SK-N-SH (cell line): ENCODE results near the gene MFSD12. TPM values are rescaled to one million over a fixed set of nuclear protein-coding genes. Genes with fewer than 3 reads are reported as not detected.

Source experiments
- CTCF ChIA-PET: fragments of 300-600, 350-600 bp; formaldehyde crosslinking; extraction: SDS; loops from one replicate; lab custom pipeline; 2021; lab: Yijun Ruan, JAX
- POLR2A ChIA-PET: fragments of 350-600 bp; sonication (Branson Sonifier 250); formaldehyde crosslinking; extraction: SDS; loops from one replicate; lab custom pipeline; 2020; ENCODE audit warnings: antibody characterized with exemption, inconsistent platforms; lab: Yijun Ruan, JAX
- DNase-seq: peaks from one replicate; pipeline ENCODE4 v3.0.0; 2012
- H2AFZ ChIP-seq: fragments of 200-600 bp; sonication (generic); 2 replicates; pipeline ENCODE4 v1.8.1; 2016; ENCODE audit warnings: antibody characterized with exemption, mild to moderate bottlenecking, low read depth
- H3F3A ChIP-seq: fragments of 200-600 bp; sonication (generic); replicated peaks from 2 replicates; pipeline ENCODE3; 2016; ENCODE audit warnings: antibody characterized with exemption, mild to moderate bottlenecking; ENCODE audit not compliant: insufficient read depth
- H3K27ac ChIP-seq, 2 experiments: fragments of 200-500 bp in 1 of 2; fragments of 200-600 bp in 1 of 2; sonication (Bioruptor generic) in 1 of 2; sonication (generic), shearing (Covaris generic) in 1 of 2; 2 replicates each; pipeline versions ENCODE4 v1.5.1 to v1.6.1; 2014 to 2016; ENCODE audit warnings: low read depth in 2 of 2, inconsistent platforms in 1 of 2, low read length in 1 of 2, mild to moderate bottlenecking in 1 of 2, mixed read lengths in 1 of 2
- H3K27me3 ChIP-seq: fragments of 200-600 bp; sonication (generic), shearing (Covaris generic); 2 replicates; pipeline ENCODE4 v1.6.1; 2016; ENCODE audit warnings: mixed run types; ENCODE audit not compliant: insufficient read depth
- H3K36me3 ChIP-seq, 2 experiments: fragments of 200-500 bp in 1 of 2; fragments of 200-600 bp in 1 of 2; sonication (Bioruptor generic) in 1 of 2; sonication (generic) in 1 of 2; replicated peaks in 1 of 2; 2 replicates each; pipeline versions ENCODE3 to v1.5.1; 2014 to 2016; ENCODE audit warnings: low read length in 1 of 2, mild to moderate bottlenecking in 1 of 2; ENCODE audit not compliant: insufficient read depth in 2 of 2, control insufficient read depth in 1 of 2
- H3K4me1 ChIP-seq, 2 experiments: fragments of 200-500 bp in 1 of 2; fragments of 200-600 bp in 1 of 2; sonication (Bioruptor generic) in 1 of 2; sonication (generic), shearing (Covaris generic) in 1 of 2; 2 replicates each; pipeline versions ENCODE4 v1.5.1 to v1.6.1; 2014 to 2016; ENCODE audit warnings: low read depth in 1 of 2, low read length in 1 of 2, mixed run types in 1 of 2; ENCODE audit not compliant: insufficient read depth in 2 of 2, control insufficient read depth in 1 of 2
- H3K4me2 ChIP-seq: fragments of 200-600 bp; sonication (generic), shearing (Covaris generic); 2 replicates; pipeline ENCODE4 v1.6.1; 2017; ENCODE audit warnings: mixed run types
- H3K4me3 ChIP-seq, 2 experiments: fragments of 200-500 bp in 1 of 2; fragments of 200-600 bp in 1 of 2; sonication (Bioruptor generic) in 1 of 2; sonication (generic), shearing (Covaris generic) in 1 of 2; 2 replicates each; pipeline versions ENCODE4 v1.5.1 to v1.8.1; 2014 to 2016; ENCODE audit warnings: low read depth in 2 of 2, inconsistent platforms in 1 of 2, low read length in 1 of 2, mild to moderate bottlenecking in 1 of 2, mixed read lengths in 1 of 2, moderate library complexity in 1 of 2
- H3K79me2 ChIP-seq: fragments of 200-600 bp; sonication (generic); 2 replicates; pipeline ENCODE4 v1.8.1; 2017; ENCODE audit warnings: mild to moderate bottlenecking; ENCODE audit not compliant: insufficient read depth
- H3K9ac ChIP-seq: fragments of 200-600 bp; sonication (generic); 2 replicates; pipeline ENCODE4 v1.6.1; 2017; ENCODE audit warnings: mixed run types
- H3K9me2 ChIP-seq: fragments of 200-600 bp; sonication (generic); 2 replicates; pipeline ENCODE4 v1.6.1; 2017; ENCODE audit warnings: mixed run types
- H3K9me3 ChIP-seq: fragments of 200-600 bp; sonication (generic); 2 replicates; pipeline ENCODE4 v1.6.1; 2017; ENCODE audit warnings: mixed run types, mild to moderate bottlenecking, moderate library complexity
- H4K20me1 ChIP-seq: fragments of 200-600 bp; sonication (generic); 2 replicates; pipeline ENCODE4 v1.6.1; 2017; ENCODE audit warnings: mild to moderate bottlenecking, mixed run types; ENCODE audit not compliant: insufficient read depth
- CHD2 ChIP-seq: fragments of 150-350 bp; IDR thresholded peaks from 2 replicates; pipeline ENCODE4 v1.6.1; 2018; ENCODE audit warnings: low read length; ENCODE audit not compliant: partially characterized antibody
- CTCF ChIP-seq: fragments of 200-600 bp; sonication (generic); IDR thresholded peaks from 2 replicates; pipeline ENCODE4 v1.6.1; 2017; ENCODE audit warnings: antibody characterized with exemption, mild to moderate bottlenecking, moderate library complexity
- ELF1 ChIP-seq: IDR thresholded peaks from 2 replicates; pipeline ENCODE4 v1.4.0; 2012
- EP300 ChIP-seq, 2 experiments: IDR thresholded peaks; 2 replicates each; pipeline versions ENCODE4 v1.4.0 to v1.6.1; 2012; ENCODE audit warnings: borderline replicate concordance in 1 of 2, low read depth in 1 of 2, low read length in 1 of 2
- EZH2phosphoT487 ChIP-seq: fragments of 200-600 bp; sonication (generic); IDR thresholded peaks from 2 replicates; pipeline ENCODE4 v1.6.1; 2017; ENCODE audit warnings: low read depth, mixed run types, mild to moderate bottlenecking, antibody characterized with exemption, moderate library complexity, borderline replicate concordance
- FOSL2 ChIP-seq: IDR thresholded peaks from 2 replicates; pipeline ENCODE4 v1.4.0; 2012; ENCODE audit warnings: low read depth, mild to moderate bottlenecking, moderate library complexity, borderline replicate concordance
- FOXJ3 ChIP-seq: sonication (generic); formaldehyde crosslinking; IDR thresholded peaks from 2 replicates; pipeline ENCODE4 v1.5.1; 2020; ENCODE audit warnings: mild to moderate bottlenecking, missing genetic modification reagents
- FOXM1 ChIP-seq: IDR thresholded peaks from 2 replicates; pipeline ENCODE4 v1.4.0; 2012; ENCODE audit warnings: low read depth, mild to moderate bottlenecking
- IRF3 ChIP-seq: fragments of 150-350 bp; IDR thresholded peaks from 2 replicates; pipeline ENCODE4 v1.6.1; 2016; ENCODE audit warnings: mild to moderate bottlenecking, low read depth, low read length
- JUND ChIP-seq: IDR thresholded peaks from 2 replicates; pipeline ENCODE4 v1.4.0; 2012
- MAX ChIP-seq: IDR thresholded peaks from 2 replicates; pipeline ENCODE4 v1.4.0; 2012; ENCODE audit warnings: low read depth
- MXI1 ChIP-seq: IDR thresholded peaks from 2 replicates; pipeline ENCODE4 v1.6.1; 2012; ENCODE audit warnings: mild to moderate bottlenecking, low read depth, low read length, improper control_type of control experiment
- POLR2AphosphoS5 ChIP-seq: IDR thresholded peaks from 2 replicates; pipeline ENCODE4 v1.6.1; 2012; ENCODE audit warnings: low read depth, low read length
- REST ChIP-seq: IDR thresholded peaks from 2 replicates; pipeline ENCODE4 v1.6.1; 2012; ENCODE audit warnings: mild to moderate bottlenecking, low read depth, low read length, moderate library complexity
- SIN3A ChIP-seq: IDR thresholded peaks from 2 replicates; pipeline ENCODE4 v1.6.1; 2012; ENCODE audit warnings: low read depth, mild to moderate bottlenecking, low read length, moderate library complexity, borderline replicate concordance
- SMC3 ChIP-seq: IDR thresholded peaks from 2 replicates; pipeline ENCODE4 v1.6.1; 2012; ENCODE audit warnings: low read depth, low read length, improper control_type of control experiment
- TAF1 ChIP-seq: IDR thresholded peaks from 2 replicates; pipeline ENCODE4 v1.6.1; 2012; ENCODE audit warnings: low read depth, mild to moderate bottlenecking, low read length, moderate library complexity, borderline replicate concordance
- USF1 ChIP-seq: IDR thresholded peaks from 2 replicates; pipeline ENCODE4 v1.4.0; 2012; ENCODE audit warnings: low read depth, borderline replicate concordance
- WGBS: methylation state at CpG from one replicate; pipeline ENCODE4 v1.1.6; 2017; ENCODE audit warnings: low lambda C conversion rate; 5-methylcytosine and 5-hydroxymethylcytosine counted together
- polyA plus RNA-seq, 3 experiments: library from polyadenylated mRNA; depleted of rRNA; stranded (reverse); fragments of >200 nt; gene quantifications; 2 replicates each; pipeline ENCODE4 v1.2.3, GENCODE V29; 2012

Gene MFSD12
- polyA plus RNA-seq, 1 of the 3 experiments (the other 2 are of a cell fraction) = 53.3 TPM

GRCh38 chr19:3548606-3549005 lies 8.8 kb downstream of the MFSD12 start:
- peaks cover 0 to 30% of the 10 kb centered on the region in 2 experiments for H3K36me3 ChIP-seq
- no peak overlapping the region for H3K4me3 ChIP-seq
- no peak overlapping the region; a peak in 1 of 4 replicates for H3K27ac ChIP-seq
- no peaks in the 10 kb centered on the region for H3K9me2 ChIP-seq
- no peak for DNase-seq
- WGBS = 96% methylated on average over 11 of the region's 14 CpGs
- no peaks in the 10 kb centered on the region for H3K27me3 ChIP-seq
- H3K79me2 ChIP-seq = peaks cover 26% of the 10 kb centered on the region; the same call in 1 of the 2 replicates
- peaks cover 7% of the 10 kb centered on the region for H3F3A ChIP-seq
- H4K20me1 ChIP-seq = 0 out of 2 replicates have a peak, but pooled peaks cover 7% of the 10 kb centered on the region
- POLR2A ChIA-PET = interaction anchor here (0.7 kb wide), 1 partner anchor 220 kb away, joined by 4 read pairs; no protein-coding TSS in a partner anchor
- no peaks in the 10 kb centered on the region for H3K9me3 ChIP-seq
- H3K9ac ChIP-seq = no peak overlapping the region
- peaks cover 0 to 3% of the 10 kb centered on the region in 2 experiments; a peak in 1 of 4 replicates for H3K4me1 ChIP-seq
- H2AFZ ChIP-seq = no peak overlapping the region
- no peak overlapping the region for H3K4me2 ChIP-seq
- TF ChIP-seq MXI1 (no peak), MAX (no peak), SIN3A (no peak), REST (no peak), TAF1 (no peak), FOXJ3 (CRISPR knock-in tag) (no peak), USF1 (no peak), EZH2phosphoT487 (no peak), SMC3 (no peak), CHD2 (no peak), JUND (no peak), FOSL2 (no peak), FOXM1 (no peak), CTCF (no peak), ELF1 (no peak), EP300 (IDR thresholded peaks at IDR 0.05; ENCODE audit: borderline replicate concordance in 1 of 2, low read depth in 1 of 2, low read length in 1 of 2) (no peak), IRF3 (no peak), POLR2AphosphoS5 (no peak)
- CTCF ChIA-PET = interaction anchor here (0.9 to 6.0 kb wide), 5 partner anchors 8 to 244 kb away, joined by 3 to 73 read pairs (median 4); partner anchors contain the start of gene MFSD12
